ENCODE results near the gene GNPDA2. TPM values are rescaled to one million over a fixed set of nuclear protein-coding genes. Genes with fewer than 3 reads are reported as not detected.

The GNPDA2 gene
- total and polyA plus RNA-seq, 9 of the 15 experiments (the other 6 are each of a cell fraction or from before 2014, with no cell fraction given), result 10.6 to 20.4 (median 13.0) TPM

DNA sequence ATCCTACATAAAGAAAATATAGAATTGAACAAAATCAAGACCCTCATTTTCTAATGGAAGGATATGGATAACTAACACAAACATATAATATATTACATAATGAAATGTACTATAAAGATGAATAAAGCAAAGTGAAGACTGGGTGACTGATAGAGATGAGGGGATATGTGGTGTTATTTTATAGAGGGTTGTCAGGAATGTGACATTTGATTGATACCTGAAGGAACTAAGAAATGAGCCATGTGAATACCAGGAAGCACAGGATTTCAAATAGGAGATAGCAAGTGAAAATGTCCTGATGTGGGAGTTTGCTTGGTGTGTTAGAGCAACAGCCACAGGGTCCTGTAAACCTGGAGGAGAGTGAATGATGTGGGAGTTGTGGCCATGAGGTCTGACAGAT lies 40.1 kb upstream of the GNPDA2 start:
- Histone ChIP-seq H3K4me2 (ENCODE audit: insufficient read depth, low read length) (no peak overlapping the region), H4K20me1 (replicated peaks; ENCODE audit: control insufficient read depth, insufficient read depth, low read length) (no peaks in the 10 kb centered on the region), H3K4me3 (no peak overlapping the region), H3K4me1 (replicated peaks in 1 of 2; ENCODE audit: control insufficient read depth in 2 of 2, insufficient read depth in 2 of 2, low read length in 2 of 2) (no peaks in the 10 kb centered on the region), H3K9me1 (ENCODE audit: control insufficient read depth, insufficient read depth, low read length) (no peaks in the 10 kb centered on the region), H3K27me3 (ENCODE audit: control insufficient read depth in 2 of 2, insufficient read depth in 2 of 2, low read length in 2 of 2) (no peaks in the 10 kb centered on the region), H3K36me3 (ENCODE audit: control insufficient read depth, insufficient read depth, low read length) (no peaks in the 10 kb centered on the region), H3K9ac (ENCODE audit: insufficient read depth in 1 of 2, low read depth in 2 of 2, low read length in 2 of 2) (no peak overlapping the region), H3K27ac (ENCODE audit: extremely low read depth, low read depth, low read length) (no peak overlapping the region), H3K9me3 (replicated peaks; ENCODE audit: control insufficient read depth, insufficient read depth, low read depth, low read length) (no peaks in the 10 kb centered on the region), H3K79me2 (ENCODE audit: control insufficient read depth, insufficient read depth, low read length) (no peaks in the 10 kb centered on the region), H2AFZ (ENCODE audit: low read depth, low read length) (no peak overlapping the region)
- POLR2A ChIA-PET, result no interaction called here
- no peak for FAIRE-seq
- no peak for DNase-seq (ENCODE audit: extremely low read depth in 1 of 4, low spot score in 3 of 4)
- in situ Hi-C loops (cut with MboI), result no loop called here
- intact Hi-C loops (cut with micrococcal nuclease), result loop anchor here (10.0 kb wide), 1 partner anchor 1878 kb away; no protein-coding TSS in a partner anchor
- BruUV-seq (replicated peaks), result no TSS peak
- no peak for ATAC-seq
- CTCF ChIA-PET (ENCODE audit: low intra/inter-chr PET ratio), result no interaction called here
- TF ChIP-seq NFIX (CRISPR knock-in tag; IDR thresholded peaks at IDR 0.05; ENCODE audit: low read depth) (no peak), ZNF695 (CRISPR knock-in tag; IDR thresholded peaks at IDR 0.05) (no peak), CBFB (CRISPR knock-in tag; IDR thresholded peaks at IDR 0.05) (no peak)
- TF ChIP-seq, protein P1, sequence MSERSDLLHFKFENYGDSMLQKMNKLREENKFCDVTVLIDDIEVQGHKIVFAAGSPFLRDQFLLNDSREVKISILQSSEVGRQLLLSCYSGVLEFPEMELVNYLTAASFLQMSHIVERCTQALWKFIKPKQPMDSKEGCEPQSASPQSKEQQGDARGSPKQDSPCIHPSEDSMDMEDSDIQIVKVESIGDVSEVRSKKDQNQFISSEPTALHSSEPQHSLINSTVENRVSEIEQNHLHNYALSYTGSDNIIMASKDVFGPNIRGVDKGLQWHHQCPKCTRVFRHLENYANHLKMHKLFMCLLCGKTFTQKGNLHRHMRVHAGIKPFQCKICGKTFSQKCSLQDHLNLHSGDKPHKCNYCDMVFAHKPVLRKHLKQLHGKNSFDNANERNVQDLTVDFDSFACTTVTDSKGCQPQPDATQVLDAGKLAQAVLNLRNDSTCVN (CRISPR knock-in tag; IDR thresholded peaks at IDR 0.05), result no peak

DNA sequence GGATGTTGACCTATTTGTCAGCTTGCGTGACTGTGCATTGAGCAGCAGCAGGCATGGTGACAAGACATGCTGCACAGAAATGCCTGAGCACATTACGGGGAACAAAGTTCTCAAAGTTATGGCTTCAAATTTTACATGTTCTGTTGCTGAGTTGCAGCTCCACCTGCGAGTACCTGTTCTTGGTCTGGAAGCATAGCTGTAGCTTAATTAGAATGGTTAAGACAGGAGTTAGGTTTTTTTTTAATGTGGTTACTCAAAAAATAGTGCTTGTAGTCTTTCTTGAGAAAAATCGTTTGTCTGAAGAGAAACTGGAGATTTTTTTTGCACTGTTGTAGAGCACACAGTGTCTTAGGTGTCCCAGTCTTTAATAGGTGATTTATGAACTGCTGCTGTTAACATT lies 38.8 kb upstream of the GNPDA2 start:
- in situ Hi-C loops (cut with MboI) (no loop called here), intact Hi-C loops (cut with micrococcal nuclease) (loop anchor here (10.0 kb wide), 1 partner anchor 1880 kb away; no protein-coding TSS in a partner anchor)
- TF ChIP-seq KHSRP (IDR thresholded peaks at IDR 0.05), result no peak
- TF ChIP-seq, protein P2, sequence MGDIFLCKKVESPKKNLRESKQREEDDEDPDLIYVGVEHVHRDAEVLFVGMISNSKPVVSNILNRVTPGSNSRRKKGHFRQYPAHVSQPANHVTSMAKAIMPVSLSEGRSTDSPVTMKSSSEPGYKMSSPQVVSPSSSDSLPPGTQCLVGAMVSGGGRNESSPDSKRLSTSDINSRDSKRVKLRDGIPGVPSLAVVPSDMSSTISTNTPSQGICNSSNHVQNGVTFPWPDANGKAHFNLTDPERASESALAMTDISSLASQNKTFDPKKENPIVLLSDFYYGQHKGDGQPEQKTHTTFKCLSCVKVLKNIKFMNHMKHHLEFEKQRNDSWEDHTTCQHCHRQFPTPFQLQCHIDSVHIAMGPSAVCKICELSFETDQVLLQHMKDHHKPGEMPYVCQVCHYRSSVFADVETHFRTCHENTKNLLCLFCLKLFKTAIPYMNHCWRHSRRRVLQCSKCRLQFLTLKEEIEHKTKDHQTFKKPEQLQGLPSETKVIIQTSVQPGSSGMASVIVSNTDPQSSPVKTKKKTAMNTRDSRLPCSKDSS (IDR thresholded peaks at IDR 0.05; ENCODE audit: low read depth, partially characterized antibody), result no peak
- TF ChIP-seq CBX3 (IDR thresholded peaks at IDR 0.05; ENCODE audit: borderline replicate concordance in 1 of 2, low read length in 2 of 2), result no peak
- TF ChIP-seq, protein P3, sequence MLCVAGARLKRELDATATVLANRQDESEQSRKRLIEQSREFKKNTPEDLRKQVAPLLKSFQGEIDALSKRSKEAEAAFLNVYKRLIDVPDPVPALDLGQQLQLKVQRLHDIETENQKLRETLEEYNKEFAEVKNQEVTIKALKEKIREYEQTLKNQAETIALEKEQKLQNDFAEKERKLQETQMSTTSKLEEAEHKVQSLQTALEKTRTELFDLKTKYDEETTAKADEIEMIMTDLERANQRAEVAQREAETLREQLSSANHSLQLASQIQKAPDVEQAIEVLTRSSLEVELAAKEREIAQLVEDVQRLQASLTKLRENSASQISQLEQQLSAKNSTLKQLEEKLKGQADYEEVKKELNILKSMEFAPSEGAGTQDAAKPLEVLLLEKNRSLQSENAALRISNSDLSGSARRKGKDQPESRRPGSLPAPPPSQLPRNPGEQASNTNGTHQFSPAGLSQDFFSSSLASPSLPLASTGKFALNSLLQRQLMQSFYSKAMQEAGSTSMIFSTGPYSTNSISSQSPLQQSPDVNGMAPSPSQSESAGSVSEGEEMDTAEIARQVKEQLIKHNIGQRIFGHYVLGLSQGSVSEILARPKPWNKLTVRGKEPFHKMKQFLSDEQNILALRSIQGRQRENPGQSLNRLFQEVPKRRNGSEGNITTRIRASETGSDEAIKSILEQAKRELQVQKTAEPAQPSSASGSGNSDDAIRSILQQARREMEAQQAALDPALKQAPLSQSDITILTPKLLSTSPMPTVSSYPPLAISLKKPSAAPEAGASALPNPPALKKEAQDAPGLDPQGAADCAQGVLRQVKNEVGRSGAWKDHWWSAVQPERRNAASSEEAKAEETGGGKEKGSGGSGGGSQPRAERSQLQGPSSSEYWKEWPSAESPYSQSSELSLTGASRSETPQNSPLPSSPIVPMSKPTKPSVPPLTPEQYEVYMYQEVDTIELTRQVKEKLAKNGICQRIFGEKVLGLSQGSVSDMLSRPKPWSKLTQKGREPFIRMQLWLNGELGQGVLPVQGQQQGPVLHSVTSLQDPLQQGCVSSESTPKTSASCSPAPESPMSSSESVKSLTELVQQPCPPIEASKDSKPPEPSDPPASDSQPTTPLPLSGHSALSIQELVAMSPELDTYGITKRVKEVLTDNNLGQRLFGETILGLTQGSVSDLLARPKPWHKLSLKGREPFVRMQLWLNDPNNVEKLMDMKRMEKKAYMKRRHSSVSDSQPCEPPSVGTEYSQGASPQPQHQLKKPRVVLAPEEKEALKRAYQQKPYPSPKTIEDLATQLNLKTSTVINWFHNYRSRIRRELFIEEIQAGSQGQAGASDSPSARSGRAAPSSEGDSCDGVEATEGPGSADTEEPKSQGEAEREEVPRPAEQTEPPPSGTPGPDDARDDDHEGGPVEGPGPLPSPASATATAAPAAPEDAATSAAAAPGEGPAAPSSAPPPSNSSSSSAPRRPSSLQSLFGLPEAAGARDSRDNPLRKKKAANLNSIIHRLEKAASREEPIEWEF (CRISPR knock-in tag; IDR thresholded peaks at IDR 0.05), result no peak
- no peak for TF ChIP-seq GTF2A2 (tag; IDR thresholded peaks at IDR 0.05)

More for the DNA sequence above, 38.8 kb upstream of the GNPDA2 start:
- no peaks in the 10 kb centered on the region for H3K27me3 ChIP-seq (ENCODE audit: control insufficient read depth in 2 of 2, insufficient read depth in 2 of 2, low read length in 2 of 2)
- DNase-seq (ENCODE audit: extremely low read depth in 1 of 4, low spot score in 3 of 4) (no peak), ATAC-seq (no peak), FAIRE-seq (no peak)
- H3K79me2 ChIP-seq (ENCODE audit: control insufficient read depth, insufficient read depth, low read length), result no peaks in the 10 kb centered on the region
- POLR2A ChIA-PET, result interaction anchor here (0.6 kb wide), 1 partner anchor 15 kb away, joined by 4 read pairs; no protein-coding TSS in a partner anchor
- no peaks in the 10 kb centered on the region for H3K4me1 ChIP-seq (replicated peaks in 1 of 2; ENCODE audit: control insufficient read depth in 2 of 2, insufficient read depth in 2 of 2, low read length in 2 of 2)
- no peaks in the 10 kb centered on the region for H3K9me1 ChIP-seq (ENCODE audit: control insufficient read depth, insufficient read depth, low read length)
- H3K36me3 ChIP-seq (ENCODE audit: control insufficient read depth, insufficient read depth, low read length), result no peaks in the 10 kb centered on the region
- H3K9ac ChIP-seq (ENCODE audit: insufficient read depth in 1 of 2, low read depth in 2 of 2, low read length in 2 of 2), result no peak overlapping the region
- WGBS (ENCODE audit: insufficient coverage, low coverage, missing lambda C conversion rate), result 8% methylated on average over 4 of the region's 4 CpGs
- CTCF ChIA-PET (ENCODE audit: low intra/inter-chr PET ratio), result no interaction called here
- H3K4me2 ChIP-seq (ENCODE audit: insufficient read depth, low read length), result no peak overlapping the region
- no peaks in the 10 kb centered on the region for H4K20me1 ChIP-seq (replicated peaks; ENCODE audit: control insufficient read depth, insufficient read depth, low read length)
- no peaks in the 10 kb centered on the region for H3K9me3 ChIP-seq (replicated peaks; ENCODE audit: control insufficient read depth, insufficient read depth, low read depth, low read length)
- BruUV-seq (replicated peaks), result no TSS peak
- no peak overlapping the region for H3K27ac ChIP-seq (ENCODE audit: extremely low read depth, low read depth, low read length)
- no peak overlapping the region for H2AFZ ChIP-seq (ENCODE audit: low read depth, low read length)
- no peak overlapping the region for H3K4me3 ChIP-seq

All from K562 (cell line).